Ascending aorta (tissue), 2 donors: ENCODE results near the gene PDLIM5. TPM values are rescaled to one million over a fixed set of nuclear protein-coding genes. Genes with fewer than 3 reads are reported as not detected.

Source experiments
- DNase-seq, 2 donors: peaks; one replicate each; pipeline ENCODE4 v3.0.0-alpha.2; 2019; ENCODE audit warnings: low spot score in 2 of 2
- H3K27ac ChIP-seq, 2 donors: fragments of 200-600 bp; sonication (generic); one replicate each; pipeline ENCODE4 v1.5.1; 2016 to 2017; ENCODE audit warnings: mild to moderate bottlenecking in 1 of 2
- H3K27me3 ChIP-seq: fragments of 200-600 bp; sonication (generic); one replicate; pipeline ENCODE4 v1.5.1; 2017
- H3K36me3 ChIP-seq, 2 donors: fragments of 200-600 bp; sonication (generic); one replicate each; pipeline ENCODE4 v1.5.1; 2016
- H3K4me1 ChIP-seq, 2 donors: fragments of 200-600 bp; sonication (generic); one replicate each; pipeline ENCODE4 v1.5.1; 2016 to 2017; ENCODE audit warnings: mild to moderate bottlenecking in 1 of 2
- H3K4me3 ChIP-seq, 2 donors: fragments of 200-600 bp; sonication (generic); one replicate each; pipeline ENCODE4 v1.5.1; 2016 to 2017; ENCODE audit warnings: mild to moderate bottlenecking in 1 of 2
- H3K9me3 ChIP-seq, 2 donors: fragments of 200-600 bp; sonication (generic); one replicate each; pipeline ENCODE4 v1.5.1; 2016
- intact Hi-C: fragments of 100-400 bp; cut with DNase I; formaldehyde crosslinking; loops from one replicate; pipeline ENCODE4 v1.15.1; 2023
- total RNA-seq: library from RNA; depleted of rRNA; stranded (reverse); fragments of >200 nt; gene quantifications from one replicate; pipeline ENCODE4 v1.1.0, GENCODE V29; 2016
- TF ChIP-seq, protein P1 (sequence below), 3 experiments: fragments of 200-600 bp in 2 of 3; fragments of 450-650 bp in 1 of 3; sonication (generic) in 2 of 3; IDR thresholded peaks; one replicate each; pipeline ENCODE4 v1.5.1; 2016 to 2019; ENCODE audit warnings: antibody characterized with exemption in 3 of 3, mild to moderate bottlenecking in 1 of 3, moderate library complexity in 1 of 3

The PDLIM5 gene
- total RNA-seq, 1 donor from 2014 or later: 103 TPM

GRCh38 chr4:94486372-94486801 is 34.6 kb downstream of the PDLIM5 start:
- TF ChIP-seq, protein P1, sequence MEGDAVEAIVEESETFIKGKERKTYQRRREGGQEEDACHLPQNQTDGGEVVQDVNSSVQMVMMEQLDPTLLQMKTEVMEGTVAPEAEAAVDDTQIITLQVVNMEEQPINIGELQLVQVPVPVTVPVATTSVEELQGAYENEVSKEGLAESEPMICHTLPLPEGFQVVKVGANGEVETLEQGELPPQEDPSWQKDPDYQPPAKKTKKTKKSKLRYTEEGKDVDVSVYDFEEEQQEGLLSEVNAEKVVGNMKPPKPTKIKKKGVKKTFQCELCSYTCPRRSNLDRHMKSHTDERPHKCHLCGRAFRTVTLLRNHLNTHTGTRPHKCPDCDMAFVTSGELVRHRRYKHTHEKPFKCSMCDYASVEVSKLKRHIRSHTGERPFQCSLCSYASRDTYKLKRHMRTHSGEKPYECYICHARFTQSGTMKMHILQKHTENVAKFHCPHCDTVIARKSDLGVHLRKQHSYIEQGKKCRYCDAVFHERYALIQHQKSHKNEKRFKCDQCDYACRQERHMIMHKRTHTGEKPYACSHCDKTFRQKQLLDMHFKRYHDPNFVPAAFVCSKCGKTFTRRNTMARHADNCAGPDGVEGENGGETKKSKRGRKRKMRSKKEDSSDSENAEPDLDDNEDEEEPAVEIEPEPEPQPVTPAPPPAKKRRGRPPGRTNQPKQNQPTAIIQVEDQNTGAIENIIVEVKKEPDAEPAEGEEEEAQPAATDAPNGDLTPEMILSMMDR (IDR thresholded peaks at IDR 0.05): no peak
- Histone ChIP-seq H3K9me3 (no peaks in the 10 kb centered on the region), H3K4me3 (no peak overlapping the region), H3K27ac (peak overlapping the region; percentile 30 to 33), H3K27me3 (no peaks in the 10 kb centered on the region), H3K36me3 (no peaks in the 10 kb centered on the region), H3K4me1 (peaks cover 4 to 45% of the 10 kb centered on the region in 2 donors)
- no peak for DNase-seq
- intact Hi-C loops: no loop called here

DNA sequence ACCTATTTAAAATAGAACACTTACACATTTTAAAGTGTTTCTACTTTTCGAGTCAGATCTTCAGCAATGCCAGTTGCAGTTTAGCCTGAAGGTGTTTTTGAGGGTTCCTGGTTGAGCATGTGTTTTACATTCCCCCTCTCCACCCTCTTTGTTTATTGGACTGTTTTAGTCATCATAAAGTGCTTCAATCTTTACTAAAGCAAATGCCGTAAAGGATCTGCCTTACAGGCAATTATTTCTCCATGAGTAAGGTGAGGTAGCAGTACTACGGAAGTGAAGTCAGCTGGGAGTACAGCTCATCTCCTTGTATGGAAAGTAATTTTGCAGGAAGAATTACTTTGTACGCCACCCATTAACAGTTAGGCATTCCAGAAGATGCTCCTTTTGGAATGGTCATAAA is 36.9 kb downstream of the PDLIM5 start:
- TF ChIP-seq, protein P1 (IDR thresholded peaks at IDR 0.05): no peak
- peaks cover 0 to 47% of the 10 kb centered on the region in 2 donors for H3K4me1 ChIP-seq
- H3K36me3 ChIP-seq: no peaks in the 10 kb centered on the region
- H3K27ac ChIP-seq: peak overlapping the region in 1 of 2 donors; percentile 28
- no peak for DNase-seq
- no peaks in the 10 kb centered on the region for H3K27me3 ChIP-seq
- no peaks in the 10 kb centered on the region for H3K9me3 ChIP-seq
- intact Hi-C loops: no loop called here
- no peak overlapping the region for H3K4me3 ChIP-seq

DNA sequence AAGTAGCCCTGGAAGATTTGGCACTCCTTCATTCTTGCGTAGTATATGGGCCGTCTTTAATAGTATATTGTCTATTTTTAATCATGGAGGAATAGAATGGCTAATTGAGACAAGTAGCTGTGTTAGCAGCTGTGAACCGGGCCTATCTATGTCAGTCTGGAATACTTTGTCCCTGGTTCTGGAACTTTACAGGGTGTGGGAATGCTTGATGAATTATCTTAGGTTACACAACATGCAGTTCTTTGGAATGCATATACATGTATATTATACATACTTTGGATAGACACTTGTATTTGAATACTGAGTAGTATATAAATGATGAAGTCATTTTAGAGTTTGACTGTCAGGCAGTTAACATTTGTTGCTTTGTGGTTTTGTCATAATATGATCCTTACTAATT is 37.4 kb downstream of the PDLIM5 start:
- H3K4me3 ChIP-seq: no peak overlapping the region
- no peak for DNase-seq
- intact Hi-C loops: no loop called here
- no peaks in the 10 kb centered on the region for H3K36me3 ChIP-seq
- no peaks in the 10 kb centered on the region for H3K27me3 ChIP-seq
- TF ChIP-seq, protein P1 (IDR thresholded peaks at IDR 0.05): no peak
- H3K4me1 ChIP-seq: peaks cover 0 to 47% of the 10 kb centered on the region in 2 donors
- H3K9me3 ChIP-seq: no peaks in the 10 kb centered on the region
- peak overlapping the region in 1 of 2 donors; percentile 28 for H3K27ac ChIP-seq

- Histone ChIP-seq H3K4me1 (peaks cover 0 to 36% of the 10 kb centered on the region in 2 donors), H3K27ac (no peak overlapping the region), H3K4me3 (no peak overlapping the region), H3K9me3 (no peaks in the 10 kb centered on the region), H3K27me3 (no peaks in the 10 kb centered on the region), H3K36me3 (no peaks in the 10 kb centered on the region)
- DNase-seq: no peak
- TF ChIP-seq, protein P1 (IDR thresholded peaks at IDR 0.05): no peak
- intact Hi-C loops: no loop called here
Measured at GRCh38 chr4:94490437-94490836, 38.7 kb downstream of the PDLIM5 start.

GRCh38 chr4:94491322-94491721 is 39.6 kb downstream of the PDLIM5 start:
- peak overlapping the region in 1 of 2 donors; percentile 42 for H3K27ac ChIP-seq
- TF ChIP-seq, protein P1 (IDR thresholded peaks at IDR 0.05): no peak
- peaks cover 0 to 30% of the 10 kb centered on the region in 2 donors for H3K4me1 ChIP-seq

GRCh38 chr4:94495408-94495807 is 43.7 kb downstream of the PDLIM5 start:
- Histone ChIP-seq H3K36me3 (no peaks in the 10 kb centered on the region), H3K4me3 (no peak overlapping the region), H3K4me1 (peaks cover 0 to 40% of the 10 kb centered on the region in 2 donors), H3K27me3 (no peaks in the 10 kb centered on the region), H3K9me3 (no peaks in the 10 kb centered on the region), H3K27ac (no peak overlapping the region)
- TF ChIP-seq, protein P1 (IDR thresholded peaks at IDR 0.05): no peak
- no peak for DNase-seq
- intact Hi-C loops: no loop called here

More at GRCh38 chr4:94491322-94491721, 39.6 kb downstream of the PDLIM5 start:
- intact Hi-C loops: no loop called here
- no peak overlapping the region for H3K4me3 ChIP-seq
- no peaks in the 10 kb centered on the region for H3K9me3 ChIP-seq
- no peaks in the 10 kb centered on the region for H3K36me3 ChIP-seq
- no peaks in the 10 kb centered on the region for H3K27me3 ChIP-seq
- no peak for DNase-seq
